Measurements from ENCODE around the gene INHA.
A peak's percentile ranks its signal among the peaks of the same experiment; 100 is the strongest.

The INHA gene

DNA sequence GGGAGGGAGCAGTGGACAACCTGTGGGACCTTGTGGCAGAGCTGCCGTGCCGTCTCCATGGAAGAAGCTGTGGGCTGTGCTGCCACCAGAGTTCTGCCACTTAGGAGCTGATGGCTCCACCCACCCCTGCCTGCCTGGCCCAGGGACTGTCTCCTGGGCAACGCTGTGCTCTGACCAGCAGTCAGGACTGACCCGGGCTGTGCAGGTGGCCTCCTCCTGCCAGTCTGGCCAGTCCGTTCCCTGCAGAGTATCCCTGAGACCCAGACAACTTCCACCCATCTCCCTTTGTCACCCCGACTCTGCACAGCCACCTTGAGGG, 45.1 kb upstream of the INHA start:
- DNase-seq, result no peak
- Histone ChIP-seq H3K36me3 (replicated peaks) (no peaks in the 10 kb centered on the region), H3K27me3 (replicated peaks) (peaks cover 24% of the 10 kb centered on the region), H3K27ac (no peak overlapping the region), H3K4me3 (ENCODE audit: low read depth, low read length) (no peak overlapping the region)
- in situ Hi-C loops (cut with HindIII; ENCODE audit: low pct_ligation_motif_present, low sequenced_read_pairs), result no loop called here
- TF ChIP-seq, protein P1, sequence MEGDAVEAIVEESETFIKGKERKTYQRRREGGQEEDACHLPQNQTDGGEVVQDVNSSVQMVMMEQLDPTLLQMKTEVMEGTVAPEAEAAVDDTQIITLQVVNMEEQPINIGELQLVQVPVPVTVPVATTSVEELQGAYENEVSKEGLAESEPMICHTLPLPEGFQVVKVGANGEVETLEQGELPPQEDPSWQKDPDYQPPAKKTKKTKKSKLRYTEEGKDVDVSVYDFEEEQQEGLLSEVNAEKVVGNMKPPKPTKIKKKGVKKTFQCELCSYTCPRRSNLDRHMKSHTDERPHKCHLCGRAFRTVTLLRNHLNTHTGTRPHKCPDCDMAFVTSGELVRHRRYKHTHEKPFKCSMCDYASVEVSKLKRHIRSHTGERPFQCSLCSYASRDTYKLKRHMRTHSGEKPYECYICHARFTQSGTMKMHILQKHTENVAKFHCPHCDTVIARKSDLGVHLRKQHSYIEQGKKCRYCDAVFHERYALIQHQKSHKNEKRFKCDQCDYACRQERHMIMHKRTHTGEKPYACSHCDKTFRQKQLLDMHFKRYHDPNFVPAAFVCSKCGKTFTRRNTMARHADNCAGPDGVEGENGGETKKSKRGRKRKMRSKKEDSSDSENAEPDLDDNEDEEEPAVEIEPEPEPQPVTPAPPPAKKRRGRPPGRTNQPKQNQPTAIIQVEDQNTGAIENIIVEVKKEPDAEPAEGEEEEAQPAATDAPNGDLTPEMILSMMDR (IDR thresholded peaks at IDR 0.05; ENCODE audit: low read depth, low read length, missing control alignments), result no peak

DNA sequence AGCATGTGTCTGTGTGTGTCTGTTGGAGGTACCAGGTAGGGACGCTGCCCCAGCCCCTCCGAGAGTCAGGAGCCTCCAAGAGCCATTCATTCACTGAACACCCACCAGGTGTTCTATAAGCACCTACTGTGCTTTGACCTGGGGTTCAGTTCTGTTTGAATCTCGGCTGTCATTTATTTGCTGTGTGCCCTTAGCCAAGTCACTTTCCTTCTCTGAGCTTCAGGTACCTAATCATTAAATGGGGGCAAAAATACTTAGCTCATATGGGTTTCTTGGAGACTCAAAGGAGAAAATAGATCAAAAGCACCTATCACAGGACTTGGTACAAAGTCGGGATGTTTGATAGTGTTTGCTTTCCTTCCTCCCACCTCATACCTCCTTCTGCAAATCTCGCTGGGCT, 44.6 kb upstream of the INHA start:
- Histone ChIP-seq H3K27me3 (replicated peaks) (peaks cover 24% of the 10 kb centered on the region), H3K36me3 (replicated peaks) (no peaks in the 10 kb centered on the region), H3K4me3 (ENCODE audit: low read depth, low read length) (no peak overlapping the region), H3K27ac (no peak overlapping the region)
- no peak for DNase-seq
- TF ChIP-seq, protein P1 (IDR thresholded peaks at IDR 0.05; ENCODE audit: low read depth, low read length, missing control alignments), result no peak
- in situ Hi-C loops (cut with HindIII; ENCODE audit: low pct_ligation_motif_present, low sequenced_read_pairs), result no loop called here

DNA sequence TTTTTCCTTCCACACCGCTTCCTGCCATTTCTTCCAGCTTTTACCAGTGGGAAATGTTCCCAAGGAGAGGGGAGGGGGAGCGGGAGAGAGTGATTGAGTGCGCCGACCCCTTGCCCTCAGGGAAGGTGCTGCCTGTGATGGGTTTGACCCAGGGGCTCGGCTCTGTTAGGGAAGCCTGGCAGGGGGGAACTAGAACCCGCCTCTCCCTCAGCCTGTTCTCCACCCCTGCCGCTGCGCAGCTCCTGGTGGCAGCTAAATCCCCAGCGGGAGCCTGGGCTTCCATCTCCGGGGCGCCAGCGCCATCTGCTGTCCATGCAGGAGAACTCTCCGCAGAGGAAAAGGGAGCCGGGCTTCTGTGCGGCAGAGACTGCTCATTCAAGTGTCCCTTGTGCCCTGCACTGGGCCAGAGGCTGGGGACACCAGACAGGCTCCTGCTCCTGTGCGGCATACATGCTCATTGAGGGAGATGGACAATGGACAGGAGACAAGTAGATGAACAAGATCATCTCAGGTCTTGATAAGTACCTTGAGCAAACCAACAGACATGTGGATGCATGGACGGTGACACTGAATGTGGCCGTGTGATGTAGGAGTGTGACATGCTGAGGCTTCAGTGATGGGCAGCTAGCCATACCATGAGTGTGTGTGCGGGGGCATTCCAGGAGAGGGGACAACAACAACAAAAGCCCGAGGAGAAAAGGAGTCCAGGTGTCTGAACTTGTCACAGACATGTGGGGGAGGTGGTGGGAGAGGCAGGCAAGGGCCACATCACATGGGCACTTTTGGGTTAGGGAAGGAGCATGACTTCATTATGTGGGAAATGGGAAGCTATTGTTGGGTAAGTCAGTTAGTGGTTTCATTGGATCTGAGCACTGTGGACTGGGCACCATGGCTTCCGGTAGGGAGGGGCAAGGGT, 41.8 kb upstream of the INHA start:
- H3K27ac ChIP-seq, result no peak overlapping the region
- no peaks in the 10 kb centered on the region for H3K36me3 ChIP-seq (replicated peaks)
- H3K27me3 ChIP-seq (replicated peaks), result peaks cover 24% of the 10 kb centered on the region
- peak; percentile 48 for DNase-seq
- in situ Hi-C loops (cut with HindIII; ENCODE audit: low pct_ligation_motif_present, low sequenced_read_pairs), result no loop called here
- no peak overlapping the region for H3K4me3 ChIP-seq (ENCODE audit: low read depth, low read length)
- TF ChIP-seq, protein P1 (IDR thresholded peaks at IDR 0.05; ENCODE audit: low read depth, low read length, missing control alignments), result peak; percentile 97

DNA sequence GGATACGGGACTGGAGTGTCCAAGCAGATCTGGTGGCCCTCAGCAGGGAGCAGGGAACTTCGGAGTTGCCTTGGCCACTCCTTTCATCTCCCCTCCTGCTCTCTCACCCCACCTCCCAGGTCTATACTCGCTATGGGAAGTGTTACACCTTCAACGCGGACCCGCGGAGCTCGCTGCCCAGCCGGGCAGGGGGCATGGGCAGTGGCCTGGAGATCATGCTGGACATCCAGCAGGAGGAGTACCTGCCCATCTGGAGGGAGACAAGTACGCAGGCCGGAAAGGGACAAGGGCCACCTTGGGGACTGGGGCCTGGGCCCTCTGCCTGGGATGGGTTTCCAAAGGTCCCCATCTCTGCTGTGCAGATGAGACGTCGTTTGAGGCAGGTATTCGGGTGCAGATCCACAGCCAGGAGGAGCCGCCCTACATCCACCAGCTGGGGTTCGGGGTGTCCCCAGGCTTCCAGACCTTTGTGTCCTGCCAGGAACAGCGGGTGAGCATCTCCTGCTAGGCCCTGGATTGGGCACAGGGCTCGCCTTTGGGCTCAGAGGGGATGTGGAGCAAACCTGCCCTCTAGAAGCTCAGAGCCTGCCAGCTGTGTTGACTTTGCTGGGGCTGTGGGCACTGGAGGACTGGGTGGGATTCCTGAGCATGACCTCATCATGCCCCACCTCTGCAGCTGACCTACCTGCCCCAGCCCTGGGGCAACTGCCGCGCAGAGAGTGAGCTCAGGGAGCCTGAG, 40.3 kb upstream of the INHA start:
- DNase-seq, result no peak
- Histone ChIP-seq H3K27me3 (replicated peaks) (peaks cover 24% of the 10 kb centered on the region), H3K36me3 (replicated peaks) (no peaks in the 10 kb centered on the region), H3K27ac (no peak overlapping the region), H3K4me3 (ENCODE audit: low read depth, low read length) (no peak overlapping the region)
- in situ Hi-C loops (cut with HindIII; ENCODE audit: low pct_ligation_motif_present, low sequenced_read_pairs), result no loop called here
- TF ChIP-seq, protein P1 (IDR thresholded peaks at IDR 0.05; ENCODE audit: low read depth, low read length, missing control alignments), result no peak

DNA sequence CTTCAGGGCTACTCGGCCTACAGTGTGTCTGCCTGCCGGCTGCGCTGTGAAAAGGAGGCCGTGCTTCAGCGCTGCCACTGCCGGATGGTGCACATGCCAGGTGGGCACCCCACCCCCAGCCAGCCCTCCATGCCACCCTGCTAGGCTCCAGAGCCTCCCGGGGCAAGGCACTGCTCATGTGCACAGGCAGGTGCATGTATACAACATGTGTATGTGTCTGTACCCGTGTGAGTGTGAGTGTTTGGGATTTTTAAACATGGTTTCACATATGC, 39.8 kb upstream of the INHA start:
- no peak overlapping the region for H3K4me3 ChIP-seq (ENCODE audit: low read depth, low read length)
- H3K27me3 ChIP-seq (replicated peaks), result peaks cover 24% of the 10 kb centered on the region
- TF ChIP-seq, protein P1 (IDR thresholded peaks at IDR 0.05; ENCODE audit: low read depth, low read length, missing control alignments), result no peak
- no peaks in the 10 kb centered on the region for H3K36me3 ChIP-seq (replicated peaks)
- H3K27ac ChIP-seq, result no peak overlapping the region
- DNase-seq, result no peak
- in situ Hi-C loops (cut with HindIII; ENCODE audit: low pct_ligation_motif_present, low sequenced_read_pairs), result no loop called here
